Measurements from ENCODE around the gene SLC35F3.

DNA sequence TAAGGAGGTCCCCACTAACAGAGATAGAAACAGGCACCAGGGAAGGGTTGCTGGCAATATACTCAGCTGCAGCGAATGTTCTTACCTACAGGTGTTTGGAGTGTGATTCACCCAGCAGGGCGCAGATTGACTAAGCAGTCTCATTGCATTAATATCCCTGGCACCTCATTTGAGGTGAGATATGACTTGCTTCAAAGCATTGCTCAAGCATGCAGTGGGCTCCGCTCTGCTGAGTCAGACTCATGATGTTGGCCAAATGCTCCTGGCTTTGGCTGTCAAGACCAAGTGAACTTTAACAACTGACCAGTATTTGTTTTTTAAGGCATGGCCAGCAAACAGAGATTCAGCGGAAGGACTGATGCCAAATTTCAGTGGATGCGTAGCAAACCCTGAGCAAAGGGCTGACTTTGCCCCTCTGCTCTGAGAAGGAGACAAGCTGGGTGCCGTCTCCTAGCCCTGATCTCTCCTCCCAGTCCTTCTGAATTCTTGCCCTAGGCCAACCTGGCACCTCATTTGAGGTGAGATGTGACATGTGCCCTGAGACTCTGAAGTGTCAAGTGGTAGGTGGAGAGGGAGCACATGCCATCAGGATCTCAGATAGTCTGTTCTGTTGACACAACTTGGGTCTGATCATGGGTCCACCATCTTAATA lies 281.7 kb downstream of the SLC35F3 start:
- TF ChIP-seq, protein P1, sequence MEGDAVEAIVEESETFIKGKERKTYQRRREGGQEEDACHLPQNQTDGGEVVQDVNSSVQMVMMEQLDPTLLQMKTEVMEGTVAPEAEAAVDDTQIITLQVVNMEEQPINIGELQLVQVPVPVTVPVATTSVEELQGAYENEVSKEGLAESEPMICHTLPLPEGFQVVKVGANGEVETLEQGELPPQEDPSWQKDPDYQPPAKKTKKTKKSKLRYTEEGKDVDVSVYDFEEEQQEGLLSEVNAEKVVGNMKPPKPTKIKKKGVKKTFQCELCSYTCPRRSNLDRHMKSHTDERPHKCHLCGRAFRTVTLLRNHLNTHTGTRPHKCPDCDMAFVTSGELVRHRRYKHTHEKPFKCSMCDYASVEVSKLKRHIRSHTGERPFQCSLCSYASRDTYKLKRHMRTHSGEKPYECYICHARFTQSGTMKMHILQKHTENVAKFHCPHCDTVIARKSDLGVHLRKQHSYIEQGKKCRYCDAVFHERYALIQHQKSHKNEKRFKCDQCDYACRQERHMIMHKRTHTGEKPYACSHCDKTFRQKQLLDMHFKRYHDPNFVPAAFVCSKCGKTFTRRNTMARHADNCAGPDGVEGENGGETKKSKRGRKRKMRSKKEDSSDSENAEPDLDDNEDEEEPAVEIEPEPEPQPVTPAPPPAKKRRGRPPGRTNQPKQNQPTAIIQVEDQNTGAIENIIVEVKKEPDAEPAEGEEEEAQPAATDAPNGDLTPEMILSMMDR (IDR thresholded peaks at IDR 0.05) = no peak
- TF ChIP-seq POLR2A (IDR thresholded peaks at IDR 0.05) = no peak

All from adrenal gland (tissue), 5 donors.